Germinal center (tissue), 1 donor: ENCODE measurements around the gene FGF8.
"Not testable (repeated sequence)": the region's sequence is repeated elsewhere in the genome, so short reads cannot be mapped to it uniquely, and the experiment has no call there.

Experiments used
- DNase-seq: peaks from one replicate; pipeline ENCODE4 v3.0.0; 2012; ENCODE audit warnings: mixed read lengths, low spot score

Gene FGF8, protein sequence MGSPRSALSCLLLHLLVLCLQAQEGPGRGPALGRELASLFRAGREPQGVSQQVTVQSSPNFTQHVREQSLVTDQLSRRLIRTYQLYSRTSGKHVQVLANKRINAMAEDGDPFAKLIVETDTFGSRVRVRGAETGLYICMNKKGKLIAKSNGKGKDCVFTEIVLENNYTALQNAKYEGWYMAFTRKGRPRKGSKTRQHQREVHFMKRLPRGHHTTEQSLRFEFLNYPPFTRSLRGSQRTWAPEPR

DNA sequence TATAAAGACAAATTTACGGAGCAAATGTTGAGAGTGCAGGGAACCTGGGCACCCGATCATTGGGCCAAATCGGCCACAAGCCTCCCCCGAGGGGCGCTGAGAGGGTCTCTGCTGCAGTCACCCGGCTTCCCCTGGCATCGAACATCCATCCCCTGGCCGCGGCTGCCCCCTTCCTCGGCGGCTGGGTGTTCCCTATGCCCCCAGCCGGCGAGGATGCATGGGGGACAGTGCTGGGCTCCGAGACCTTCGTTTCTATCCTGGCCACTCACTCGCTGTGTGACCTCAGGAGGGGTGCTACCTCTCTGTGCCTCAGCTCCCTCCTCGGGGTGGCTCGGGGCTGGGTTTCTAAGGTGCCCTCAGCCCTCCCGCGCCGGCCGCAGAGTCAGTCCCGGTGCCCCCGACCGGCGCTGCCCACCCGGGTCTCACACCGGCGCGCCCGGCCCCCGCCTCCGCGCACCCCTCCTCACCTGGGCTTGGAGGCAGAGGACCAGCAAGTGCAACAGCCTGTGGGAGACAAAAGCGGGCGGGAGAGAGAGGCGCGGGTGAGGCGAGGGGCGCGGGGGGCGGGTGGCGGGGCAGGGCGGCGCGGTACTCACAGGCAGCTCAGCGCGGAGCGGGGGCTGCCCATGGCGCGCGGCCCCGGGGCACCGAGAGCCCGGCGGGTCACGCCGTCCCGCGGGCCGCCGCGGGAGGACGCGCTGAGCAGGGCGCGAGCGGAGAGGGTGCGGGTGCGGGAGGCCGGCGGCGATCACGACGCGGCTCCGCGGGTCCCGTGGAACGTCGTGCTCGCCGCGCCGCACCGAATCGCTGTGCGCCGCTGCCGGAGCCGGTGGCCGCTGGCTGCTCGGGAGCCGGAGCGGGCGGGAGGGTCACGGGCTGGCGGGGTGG, at the start of gene FGF8:
Gene FGF8, minus strand, starts transcription at position 842 of the 888 bp plus-strand sequence. Its CDS starts 214 bp downstream, at position 628.
- DNase-seq: no peak

DNA sequence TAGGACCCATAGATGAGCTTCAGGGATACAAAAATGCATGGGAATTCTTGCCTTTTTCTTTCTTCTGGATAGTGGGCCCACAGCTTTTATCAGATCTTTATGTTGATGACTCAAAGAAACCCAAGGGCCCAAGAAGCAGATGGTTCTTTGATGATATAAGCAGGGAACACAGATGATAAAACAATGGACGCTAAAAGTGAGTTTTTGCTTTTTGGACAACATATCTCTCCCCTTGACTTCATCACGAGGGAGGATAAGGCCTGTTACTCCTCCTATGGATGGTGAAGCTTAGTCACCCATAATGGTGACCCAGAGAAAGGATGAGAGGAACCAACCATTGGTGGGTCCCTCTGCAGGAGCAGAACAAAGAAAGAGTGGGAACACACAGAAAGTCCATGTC, 48.8 kb upstream of the FGF8 start:
- DNase-seq: no peak

DNA sequence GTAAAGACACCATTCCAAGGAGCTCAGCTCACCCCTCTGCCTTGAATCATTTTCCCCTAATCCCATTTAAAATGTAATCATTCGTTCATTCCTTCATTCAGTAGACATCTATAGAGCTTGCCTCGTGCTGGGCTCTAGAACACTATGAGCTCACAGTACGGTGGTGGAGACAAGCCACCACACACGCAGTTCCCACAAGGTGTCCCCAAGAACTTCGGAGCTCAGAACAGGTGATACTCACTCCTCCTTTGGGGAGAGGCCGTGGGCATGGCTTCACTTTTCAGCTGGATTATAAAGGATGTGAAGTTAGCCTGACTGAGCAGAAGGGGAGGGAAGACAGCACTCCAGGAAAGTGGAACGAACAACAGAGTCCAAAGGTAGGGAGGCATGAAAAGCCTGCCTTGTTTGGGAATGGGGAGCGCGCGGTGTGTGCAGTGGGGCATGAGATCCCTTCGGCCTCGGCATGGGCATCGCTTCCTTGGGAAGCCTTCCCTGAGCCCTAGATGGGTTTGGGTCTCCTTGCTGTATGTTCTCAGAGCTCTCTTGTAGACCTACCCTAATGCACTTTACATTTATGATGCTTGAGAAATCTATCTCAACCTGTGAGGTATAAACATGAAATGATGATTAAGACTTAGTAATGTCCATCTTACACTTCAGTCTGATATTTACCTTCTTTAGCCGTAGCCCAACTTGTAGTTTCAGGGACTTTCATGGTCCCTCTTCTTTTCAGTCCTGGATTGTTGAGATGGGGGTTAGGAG, 43.1 kb upstream of the FGF8 start:
- no peak for DNase-seq

DNA sequence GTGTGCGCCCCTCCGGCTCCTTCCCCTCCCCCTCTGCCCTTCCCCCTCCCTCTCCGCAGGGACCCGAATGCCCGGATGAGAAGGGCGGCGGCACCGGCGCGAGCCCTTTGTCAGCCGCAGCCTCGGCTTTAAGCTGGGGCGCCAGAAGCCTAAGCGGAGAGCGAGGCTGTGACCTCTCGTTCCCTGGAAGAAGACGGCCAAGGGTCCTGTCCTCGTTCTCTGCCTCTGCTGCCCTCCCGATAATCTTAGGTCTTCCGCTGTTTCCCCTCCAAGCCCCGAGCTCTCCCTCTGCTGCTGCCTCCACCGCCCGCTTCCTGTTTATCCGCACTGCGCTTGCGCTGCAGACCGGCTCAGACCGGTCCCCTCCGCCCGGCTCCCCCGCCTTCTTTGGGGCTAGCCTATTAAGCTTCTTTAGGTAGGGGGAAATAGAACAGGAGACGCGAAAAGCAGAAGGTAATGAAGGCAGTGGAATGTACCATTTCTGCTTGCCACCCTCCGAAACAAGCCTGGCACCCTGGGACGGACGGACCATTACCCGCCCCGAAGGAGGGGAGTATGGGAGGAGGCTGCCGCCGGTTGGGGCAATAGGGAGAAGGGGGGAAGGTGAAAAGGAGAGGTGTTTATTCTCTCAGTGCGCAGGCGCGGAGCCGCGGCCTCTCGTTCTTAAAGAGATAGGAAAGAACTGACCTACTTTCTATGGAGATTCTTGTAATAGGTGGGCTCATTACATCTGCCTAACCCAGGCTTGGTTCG, 42.4 kb upstream of the FGF8 start, which contains the start of gene OGA:
Gene OGA, minus strand, starts transcription at position 326 of the 753 bp plus-strand sequence. CDS start 422 bp downstream, outside the sequence.
- DNase-seq: peak; percentile 96

DNA sequence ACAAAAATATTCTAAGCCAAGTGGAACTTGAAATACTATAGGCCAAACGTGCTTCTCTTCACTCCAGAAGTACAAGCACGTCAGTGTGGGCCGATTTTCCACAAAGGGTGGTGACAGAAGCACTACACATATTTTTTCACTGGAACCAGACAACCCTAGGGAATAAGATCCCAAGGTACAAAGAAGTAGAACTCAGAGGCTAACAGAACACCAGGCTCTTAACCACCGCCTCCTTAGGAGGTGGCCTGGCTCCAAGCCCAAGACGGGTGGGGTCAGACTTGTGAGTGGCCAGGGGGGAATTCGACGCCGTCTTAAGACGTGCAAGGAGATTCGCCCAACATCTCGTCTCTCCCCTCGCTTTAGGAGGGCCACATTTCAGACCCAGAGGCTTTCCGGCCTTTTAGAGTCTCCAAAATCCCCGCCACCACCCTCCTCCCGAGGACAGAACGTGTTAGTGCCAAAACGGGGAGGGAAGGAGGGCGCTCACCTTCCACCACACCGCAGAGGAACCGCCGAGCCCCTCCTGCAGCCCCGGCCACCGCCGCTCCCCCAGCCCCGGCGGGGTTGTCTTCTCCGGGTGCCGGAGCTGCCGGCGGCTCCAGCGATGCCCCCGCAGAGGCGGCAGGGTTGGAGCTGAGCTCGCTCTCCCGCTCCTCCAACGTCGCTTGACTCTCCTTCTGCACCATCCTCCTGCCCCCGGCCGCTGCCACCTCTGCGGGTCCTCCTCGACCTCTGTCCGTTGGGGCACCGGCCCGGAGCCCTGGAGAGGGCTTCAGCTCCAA, 41.6 kb upstream of the FGF8 start:
- DNase-seq: no peak

DNA sequence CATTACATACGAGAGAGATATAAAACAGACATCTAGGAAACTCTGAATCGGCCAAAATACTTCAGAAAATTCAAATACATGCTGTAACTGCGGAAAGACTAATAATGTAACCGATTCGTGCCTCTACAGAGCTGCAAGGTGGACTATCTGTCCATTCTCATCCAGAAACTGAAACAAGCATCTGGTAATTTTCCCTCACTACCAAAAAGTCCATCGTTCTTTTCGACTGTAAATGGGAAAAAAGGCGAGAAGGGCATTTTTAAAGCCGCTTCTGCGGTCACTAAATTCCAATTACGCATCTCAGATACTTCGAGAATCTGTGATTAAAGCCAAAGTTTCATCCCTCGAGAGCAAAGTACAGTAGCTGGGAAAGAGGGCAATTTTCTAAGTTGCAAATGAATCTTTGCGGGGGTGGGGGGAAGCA, 41.0 kb upstream of the FGF8 start:
- DNase-seq: no peak

DNA sequence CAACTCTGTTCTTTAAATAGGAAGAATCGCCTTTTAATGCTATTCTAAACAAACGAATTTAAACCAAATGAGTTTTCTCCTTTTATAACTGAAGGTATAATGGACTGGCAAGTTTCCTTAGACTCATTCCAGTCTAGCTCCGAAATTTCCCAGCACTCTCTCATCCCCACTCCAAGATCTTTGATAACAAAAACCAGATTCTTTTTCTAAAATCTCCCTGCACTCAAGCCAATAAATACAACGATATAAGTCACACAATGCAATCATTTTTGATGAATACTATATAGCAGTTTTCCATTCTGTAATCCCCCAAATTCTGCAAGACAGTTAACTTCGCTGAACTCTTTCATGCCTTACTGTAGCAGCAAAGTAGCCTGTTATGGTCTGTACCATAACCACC, 40.5 kb upstream of the FGF8 start:
- DNase-seq: no peak

DNA sequence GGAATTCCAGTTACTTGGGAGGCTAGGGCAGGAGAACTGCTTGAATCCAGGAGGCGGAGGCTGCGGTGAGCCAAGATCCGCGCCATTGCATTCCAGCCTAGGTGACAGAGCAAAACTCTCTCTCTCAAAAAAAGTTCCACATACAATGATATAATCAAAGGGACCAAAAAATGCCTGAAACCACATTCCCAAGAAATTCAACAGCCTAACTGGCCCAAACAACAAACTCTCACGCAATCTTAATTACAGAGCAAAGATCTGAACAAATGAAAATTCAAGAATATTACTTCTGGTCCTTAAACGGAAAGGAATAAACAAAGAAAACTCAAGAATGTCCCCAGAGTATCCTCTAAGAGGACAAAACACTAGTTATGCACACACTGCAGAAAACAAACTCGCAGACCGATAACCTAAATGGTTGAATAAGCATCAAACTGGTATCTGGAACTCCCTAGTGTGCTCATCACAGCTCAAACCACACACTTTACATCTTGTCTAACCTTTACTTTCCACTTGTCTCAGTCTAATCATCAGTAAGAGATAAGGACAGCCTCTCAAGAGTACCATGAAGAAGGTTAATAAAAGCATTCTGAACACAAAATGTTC, 38.7 kb upstream of the FGF8 start:
- peak; percentile 64 for DNase-seq

DNA sequence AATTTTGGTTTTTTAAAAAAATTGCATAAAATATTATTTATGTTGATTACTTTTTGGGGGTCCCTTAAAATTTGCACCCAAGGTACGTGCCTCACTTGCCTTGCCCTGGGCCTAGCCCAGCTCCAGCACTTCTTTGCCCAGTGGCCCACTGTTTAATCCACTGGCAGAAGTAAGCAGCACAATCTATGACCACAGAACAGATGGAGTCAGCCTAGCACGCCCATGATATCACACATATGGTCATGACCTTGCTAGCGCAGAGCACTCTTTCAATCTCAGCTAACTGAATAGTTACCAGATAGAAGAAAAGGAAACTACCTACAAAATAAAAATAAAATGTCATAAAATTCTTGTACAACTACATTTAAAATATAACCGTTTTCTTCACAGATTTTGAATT, 36.7 kb upstream of the FGF8 start:
- no peak for DNase-seq

DNA sequence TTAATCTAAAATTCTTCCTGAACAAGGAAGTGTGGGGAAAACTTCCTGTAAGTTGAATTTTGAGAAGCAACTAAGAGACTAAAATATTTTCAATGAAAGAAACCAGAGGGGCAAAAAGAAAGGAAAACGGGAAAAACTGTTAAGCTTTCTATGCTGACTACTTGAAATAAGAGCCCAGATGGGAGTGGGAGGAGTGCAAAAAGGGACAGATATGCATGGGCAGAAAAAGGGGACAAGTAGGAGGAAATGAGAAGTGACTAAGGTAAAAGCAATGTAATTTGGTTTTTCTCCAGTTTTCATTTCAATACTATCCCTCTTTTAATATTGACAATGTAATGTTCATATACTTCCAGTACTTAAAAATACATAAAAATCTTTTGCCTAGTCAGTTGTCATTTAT, 31.2 kb upstream of the FGF8 start:
- DNase-seq: no peak

DNA sequence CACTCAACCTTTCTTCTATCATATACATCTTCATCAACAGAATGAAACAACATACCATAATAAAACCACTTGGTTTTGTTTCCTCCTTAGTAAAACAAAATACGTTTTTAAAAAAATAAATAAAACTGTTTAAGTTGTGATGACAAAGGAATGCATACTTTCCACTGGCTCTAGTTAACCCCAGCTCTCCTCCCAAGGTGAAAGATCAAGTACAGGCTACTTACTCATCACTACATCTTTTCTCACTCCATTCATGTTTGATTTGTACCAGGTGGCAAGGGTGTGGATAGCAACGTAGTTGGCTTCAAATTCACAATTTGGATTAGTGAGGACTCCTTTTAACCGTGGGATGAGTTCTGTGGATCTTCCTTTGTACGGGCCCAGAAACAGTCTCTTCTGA, 27.6 kb upstream of the FGF8 start:
- DNase-seq: no peak

DNA sequence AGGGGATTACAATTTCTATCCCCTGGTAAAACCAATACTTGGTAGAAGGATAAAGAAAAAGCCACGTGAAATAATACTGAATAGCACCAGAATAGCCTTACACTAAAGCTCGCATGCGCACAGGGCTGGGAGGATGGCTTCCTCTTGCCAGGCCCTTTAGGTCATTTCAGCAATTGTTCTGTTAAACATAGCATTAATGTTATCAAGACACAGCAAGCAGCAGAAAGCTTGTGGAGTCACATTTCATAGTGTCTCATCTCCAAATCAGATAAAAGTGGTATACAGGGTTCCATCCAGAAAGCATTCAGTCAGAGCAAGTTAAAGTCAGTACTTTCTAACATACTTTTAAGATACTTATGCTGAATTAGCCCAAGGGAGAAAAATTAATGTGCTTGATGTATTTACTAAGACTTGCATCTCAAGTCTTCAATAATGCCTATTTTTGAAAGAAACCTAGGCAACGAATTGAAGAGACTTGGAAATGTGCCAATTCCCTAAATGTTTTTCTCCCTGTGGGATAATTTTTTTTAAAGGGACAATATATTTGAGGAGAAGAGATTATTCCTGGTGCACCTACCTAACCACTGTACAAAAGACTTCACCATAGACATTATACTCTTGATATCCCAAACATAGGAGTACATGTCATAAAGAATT, 21.6 kb upstream of the FGF8 start:
- DNase-seq: no peak

DNA sequence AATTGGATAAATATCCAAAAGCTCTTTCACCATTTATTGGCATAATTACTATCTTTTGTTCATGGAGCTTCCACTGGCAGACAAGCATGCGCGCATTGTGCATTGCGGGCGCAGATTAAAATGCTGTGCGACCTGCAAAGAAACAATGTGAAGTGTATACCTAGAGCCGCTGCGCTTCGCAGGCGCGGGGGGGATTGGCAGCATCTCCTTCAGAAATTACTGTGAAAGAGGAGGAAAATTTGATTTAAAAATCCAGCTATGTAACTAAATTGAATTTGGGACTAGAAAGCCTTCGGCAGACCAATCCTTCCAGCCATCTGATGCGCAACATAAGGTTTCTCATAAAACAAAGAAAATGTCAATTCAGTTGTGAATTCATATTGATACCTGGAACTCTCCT, 17.6 kb upstream of the FGF8 start:
- no peak for DNase-seq

DNA sequence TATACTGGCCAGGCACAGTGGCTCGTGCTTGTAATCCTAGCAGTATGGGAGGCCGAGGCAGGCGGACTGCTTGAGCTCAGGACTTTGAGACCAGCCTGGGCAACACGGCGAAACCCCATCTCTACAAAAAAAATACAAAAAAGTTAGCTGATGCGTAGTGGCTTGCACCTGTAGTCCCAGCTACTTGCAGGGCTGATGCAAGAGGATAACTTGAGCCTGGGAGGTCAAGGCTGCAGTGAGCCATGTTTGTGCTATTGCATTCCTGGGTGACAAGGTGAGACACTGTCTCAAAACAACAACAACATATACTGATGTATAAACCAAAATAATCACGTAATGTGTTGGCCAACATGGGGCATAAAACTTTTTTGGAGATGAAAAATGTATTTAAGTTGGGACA, 13.8 kb upstream of the FGF8 start:
- no peak for DNase-seq

DNA sequence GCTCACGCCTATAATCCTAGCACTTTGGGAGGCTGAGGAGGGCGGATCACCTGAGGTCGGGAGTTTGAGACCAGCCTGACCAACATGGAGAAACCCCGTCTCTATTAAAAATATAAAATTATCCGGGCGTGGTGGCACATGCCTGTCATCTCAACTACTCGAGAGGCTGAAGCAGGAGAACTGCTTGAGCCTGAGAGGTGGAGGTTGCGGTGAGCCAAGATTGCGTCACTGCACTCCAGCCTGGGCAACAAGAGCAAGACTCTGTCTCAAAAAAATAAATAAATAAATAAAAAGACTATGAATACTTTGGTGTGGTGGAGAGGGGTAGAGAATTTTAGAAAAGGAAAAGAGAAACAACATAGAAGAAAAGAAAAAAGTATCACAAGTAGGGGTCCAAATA, 13.3 kb upstream of the FGF8 start:
- DNase-seq: not testable (repeated sequence)

DNA sequence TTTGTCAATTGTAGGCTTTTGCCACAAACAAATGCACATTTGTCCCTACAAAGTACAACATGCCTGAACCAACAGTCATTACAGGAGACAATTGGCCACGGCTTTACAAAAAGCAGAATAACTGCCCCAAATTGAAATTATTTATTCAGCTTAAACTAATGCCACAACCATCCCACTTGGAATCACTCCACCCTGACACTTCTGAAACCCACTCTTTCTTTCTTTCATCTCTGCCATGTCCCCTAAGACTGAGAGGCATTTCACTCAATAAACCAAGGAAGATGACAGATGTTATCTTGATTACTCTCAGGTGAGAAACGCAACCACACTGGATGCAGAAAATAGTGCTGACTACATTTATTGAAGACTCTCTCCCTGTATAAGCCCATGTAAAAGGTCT, 9.9 kb upstream of the FGF8 start:
- DNase-seq: no peak

DNA sequence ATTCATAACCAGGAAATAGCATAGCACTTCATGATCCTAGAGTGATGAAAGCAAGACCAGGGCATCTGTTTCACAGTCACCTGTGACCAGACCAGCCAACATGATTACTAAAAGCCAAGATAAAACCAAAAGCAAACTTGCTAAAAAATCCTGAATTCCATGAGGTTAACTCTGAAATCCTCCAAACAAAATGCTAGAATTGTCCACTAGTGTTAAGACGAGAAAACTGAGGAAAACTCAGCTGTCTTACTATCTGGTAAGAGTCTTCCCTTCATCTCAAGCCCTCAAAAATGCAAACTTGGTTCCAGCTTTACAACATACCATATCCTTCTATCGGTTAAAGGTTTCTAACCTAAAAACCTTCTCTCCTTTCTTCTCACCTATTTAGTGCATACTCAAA, 8.6 kb upstream of the FGF8 start:
- no peak for DNase-seq

DNA sequence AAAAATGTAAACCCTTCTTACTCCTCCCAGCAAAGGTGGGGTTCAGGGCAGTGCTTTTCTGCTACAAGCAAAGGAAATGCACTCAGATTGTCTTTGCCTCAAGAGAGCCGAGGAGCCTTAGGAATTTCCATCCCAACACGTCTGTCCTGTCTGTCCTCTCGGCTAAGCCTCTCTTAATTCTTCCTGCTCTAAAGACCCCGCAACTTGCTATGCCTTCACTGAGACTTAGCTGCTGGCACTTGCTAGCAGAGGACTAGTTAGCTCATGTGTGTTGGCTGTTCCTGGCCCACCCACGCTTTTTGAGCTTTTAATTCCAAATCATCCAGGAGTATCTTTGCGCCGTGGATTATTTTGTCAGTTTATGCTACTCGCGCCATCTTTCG, 7.8 kb upstream of the FGF8 start:
- no peak for DNase-seq

DNA sequence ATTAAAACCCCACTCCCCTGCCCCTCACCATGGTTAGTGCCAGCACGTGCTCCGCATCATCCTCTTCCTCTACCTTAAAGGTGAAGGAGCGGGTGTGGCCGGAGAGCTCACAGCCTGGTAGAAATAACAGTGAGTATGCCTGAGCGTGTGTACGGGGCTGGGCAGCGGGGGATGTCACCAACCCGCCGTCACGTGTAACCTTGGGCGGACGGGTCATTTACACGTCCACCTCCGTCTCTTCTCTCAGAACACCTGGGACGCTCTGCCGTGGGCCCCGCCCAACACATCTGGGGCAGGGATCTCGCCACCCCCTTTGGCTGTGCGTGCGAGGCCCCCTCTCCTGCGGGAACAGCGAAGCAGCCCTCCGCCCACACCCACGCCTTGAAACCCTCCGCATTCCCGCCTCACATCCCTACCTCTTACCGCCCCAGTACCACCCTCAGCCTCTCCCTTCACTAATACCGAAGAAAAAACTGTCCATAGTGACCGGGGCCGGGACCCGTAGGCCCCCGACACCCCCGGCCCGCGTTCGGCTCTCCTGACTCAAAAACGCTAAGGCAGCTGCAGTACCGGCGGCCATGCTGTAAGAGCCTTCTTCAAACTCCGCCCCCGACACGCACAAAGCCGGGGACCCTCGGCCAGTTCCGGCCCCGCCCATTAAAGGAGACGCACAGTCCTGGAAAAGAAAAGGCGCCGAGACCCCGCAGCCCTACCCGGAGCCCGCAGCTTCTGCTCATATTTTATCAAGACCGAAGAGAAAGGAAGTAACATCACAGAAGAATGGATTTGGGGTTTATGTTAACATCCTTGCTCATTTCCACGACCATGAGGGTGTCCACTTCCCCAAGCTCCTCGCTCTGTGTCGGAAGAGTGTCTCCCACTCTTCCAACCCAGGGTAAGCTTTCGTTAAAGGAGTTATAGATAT, 7.2 kb upstream of the FGF8 start, which contains the start of gene NPM3:
Gene NPM3, minus strand, starts transcription at position 636 of the 925 bp plus-strand sequence. Its CDS starts 56 bp downstream, at position 580.
- peak; percentile 86 for DNase-seq
